ENCODE measurements around the gene CLDN9. TPM values are rescaled to one million over a fixed set of nuclear protein-coding genes. Genes with fewer than 3 reads are reported as not detected.

The CLDN9 gene
- total and polyA plus RNA-seq, 9 of the 15 experiments (the other 6 are each of a cell fraction or from before 2014, with no cell fraction given) = 0.12 to 0.44 (median 0.22) TPM; not detected in 4

- TF ChIP-seq KAT8 (IDR thresholded peaks at IDR 0.05; ENCODE audit: low read depth) (no peak), ZBED1 (IDR thresholded peaks at IDR 0.05) (no peak), DMBX1 (CRISPR knock-in tag; IDR thresholded peaks at IDR 0.05; ENCODE audit: borderline replicate concordance) (no peak), CTBP1 (IDR thresholded peaks at IDR 0.05; ENCODE audit: borderline replicate concordance) (peak; percentile 69; the same call in 1 of the 2 replicates), SRF (CRISPR knock-in tag; IDR thresholded peaks at IDR 0.05) (peak in 1 of 2 experiments; percentile 21; a peak in 1 of 4 replicates), DACH1 (IDR thresholded peaks at IDR 0.05; ENCODE audit: partially characterized antibody) (peak; percentile 63), ZBTB26 (CRISPR knock-in tag; IDR thresholded peaks at IDR 0.05) (no peak), SMARCE1 (IDR thresholded peaks at IDR 0.05) (no peak), KLF13 (tag; IDR thresholded peaks at IDR 0.05; ENCODE audit: borderline replicate concordance, low read depth) (no peak), RHOXF2B (CRISPR knock-in tag; conservative IDR thresholded peaks at IDR 0.05) (no peak), ESRRB (CRISPR knock-in tag; IDR thresholded peaks at IDR 0.05; ENCODE audit: borderline replicate concordance) (no peak), HDGF (IDR thresholded peaks at IDR 0.05) (no peak; the same call in 1 of the 2 replicates), GABPA (tag; conservative IDR thresholded peaks at IDR 0.05; ENCODE audit: low read depth) (no peak; the same call in 1 of the 2 replicates), POLR2AphosphoS5 (IDR thresholded peaks at IDR 0.05; ENCODE audit: control insufficient read depth, insufficient read depth, low read depth, low read length) (no peak), USF2 (CRISPR knock-in tag; IDR thresholded peaks at IDR 0.05) (no peak), ZNF436 (CRISPR knock-in tag; IDR thresholded peaks at IDR 0.05) (no peak), HNRNPL (IDR thresholded peaks at IDR 0.05; ENCODE audit: low read depth, low read length) (no peak), DEAF1 (CRISPR knock-in tag; IDR thresholded peaks at IDR 0.05) (no peak)
These were observed 8.9 kb downstream of the CLDN9 start (continued) for GRCh38 chr16:3021449-3022207.
